IPS-NIHi11 (cell line): ENCODE measurements around the gene ARHGAP31.
A peak's percentile ranks its signal among the peaks of the same experiment; 100 is the strongest.

Source experiments
- DNase-seq: peaks from one replicate; pipeline ENCODE4 v3.0.0; 2012; ENCODE audit warnings: mixed read lengths, low spot score

The ARHGAP31 gene

GRCh38 chr3:119395923-119396358 is 101.8 kb downstream of the ARHGAP31 start:
- DNase-seq = no peak

GRCh38 chr3:119396870-119397269 is 102.7 kb downstream of the ARHGAP31 start:
- no peak for DNase-seq

- no peak for DNase-seq
Measured at GRCh38 chr3:119400466-119400865, 106.3 kb downstream of the ARHGAP31 start.

GRCh38 chr3:119401069-119401468 is 106.9 kb downstream of the ARHGAP31 start:
- no peak for DNase-seq

- DNase-seq = peak; percentile 27
Measured at GRCh38 chr3:119401503-119402440, 107.6 kb downstream of the ARHGAP31 start.

- no peak for DNase-seq
Measured at GRCh38 chr3:119402791-119403190, 108.6 kb downstream of the ARHGAP31 start.

GRCh38 chr3:119403201-119403600 is 109.0 kb downstream of the ARHGAP31 start:
- no peak for DNase-seq

- DNase-seq = no peak
Measured at GRCh38 chr3:119405315-119405714, 111.1 kb downstream of the ARHGAP31 start.

GRCh38 chr3:119408243-119408950 is 114.2 kb downstream of the ARHGAP31 start:
- DNase-seq = no peak

GRCh38 chr3:119409844-119410243 is 115.7 kb downstream of the ARHGAP31 start:
- DNase-seq = no peak

GRCh38 chr3:119413603-119414280 is 119.6 kb downstream of the ARHGAP31 start:
- DNase-seq = peak; percentile 64

- DNase-seq = no peak
Measured at GRCh38 chr3:119416873-119417272, 122.7 kb downstream of the ARHGAP31 start.

- no peak for DNase-seq
Measured at GRCh38 chr3:119417771-119418512, 123.8 kb downstream of the ARHGAP31 start.

GRCh38 chr3:119418641-119419040 is 124.5 kb downstream of the ARHGAP31 start:
- DNase-seq = no peak

GRCh38 chr3:119420196-119420595 is 126.0 kb downstream of the ARHGAP31 start:
- peak; percentile 41 for DNase-seq

GRCh38 chr3:119427669-119428068 is 133.5 kb downstream of the ARHGAP31 start:
- DNase-seq = no peak

GRCh38 chr3:119428538-119428937 is 134.4 kb downstream of the ARHGAP31 start:
- no peak for DNase-seq

- no peak for DNase-seq
Measured at GRCh38 chr3:119433613-119434325, 139.6 kb downstream of the ARHGAP31 start.

- DNase-seq = no peak
Measured at GRCh38 chr3:119434703-119435102, 140.5 kb downstream of the ARHGAP31 start.

GRCh38 chr3:119436977-119437376 is 142.8 kb downstream of the ARHGAP31 start:
- DNase-seq = no peak

GRCh38 chr3:119437691-119438258 is 143.6 kb downstream of the ARHGAP31 start:
- DNase-seq = no peak
